Measurements from ENCODE around the gene CEP89. TPM values are rescaled to one million over a fixed set of nuclear protein-coding genes. Genes with fewer than 3 reads are reported as not detected.

The CEP89 gene
- total RNA-seq, 1 donor from 2014 or later = 29.0 TPM

- Mint-ChIP-seq H3K4me1 (no peaks in the 10 kb centered on the region), H3K27me3 (ENCODE audit: low read depth) (no peaks in the 10 kb centered on the region), H3K4me3 (no peak overlapping the region), H3K36me3 (peaks cover 70% of the 10 kb centered on the region), H3K27ac (no peak overlapping the region), H3K9me3 (peaks cover 50% of the 10 kb centered on the region)
- TF ChIP-seq CTCF (IDR thresholded peaks at IDR 0.05; ENCODE audit: unreplicated experiment) = no peak
- no peak for DNase-seq (ENCODE audit: low spot score in 2 of 2, unreplicated experiment in 2 of 2)
These were observed 76.4 kb downstream of the CEP89 start for GRCh38 chr19:32895384-32895783.

- no peak overlapping the region for H3K4me3 Mint-ChIP-seq
- H3K4me1 Mint-ChIP-seq = no peaks in the 10 kb centered on the region
- no peak for TF ChIP-seq CTCF (IDR thresholded peaks at IDR 0.05; ENCODE audit: unreplicated experiment)
- H3K36me3 Mint-ChIP-seq = peaks cover 65% of the 10 kb centered on the region
- no peak for DNase-seq (ENCODE audit: low spot score in 2 of 2, unreplicated experiment in 2 of 2)
- H3K27ac Mint-ChIP-seq = no peak overlapping the region
- H3K9me3 Mint-ChIP-seq = peaks cover 46% of the 10 kb centered on the region
- no peaks in the 10 kb centered on the region for H3K27me3 Mint-ChIP-seq (ENCODE audit: low read depth)
These were observed 80.1 kb downstream of the CEP89 start for GRCh38 chr19:32891609-32892008.

- H3K4me1 Mint-ChIP-seq = no peaks in the 10 kb centered on the region
- H3K27ac Mint-ChIP-seq = no peak overlapping the region
- no peak for DNase-seq (ENCODE audit: low spot score in 2 of 2, unreplicated experiment in 2 of 2)
- H3K27me3 Mint-ChIP-seq (ENCODE audit: low read depth) = no peaks in the 10 kb centered on the region
- H3K9me3 Mint-ChIP-seq = peaks cover 40% of the 10 kb centered on the region
- no peak overlapping the region for H3K4me3 Mint-ChIP-seq
- H3K36me3 Mint-ChIP-seq = peaks cover 59% of the 10 kb centered on the region
- TF ChIP-seq CTCF (IDR thresholded peaks at IDR 0.05; ENCODE audit: unreplicated experiment) = no peak
These were observed 80.9 kb downstream of the CEP89 start for GRCh38 chr19:32890841-32891240.

- Mint-ChIP-seq H3K27me3 (ENCODE audit: low read depth) (no peaks in the 10 kb centered on the region), H3K9me3 (peaks cover 38% of the 10 kb centered on the region), H3K4me3 (no peak overlapping the region), H3K36me3 (peaks cover 55% of the 10 kb centered on the region), H3K27ac (no peak overlapping the region), H3K4me1 (no peaks in the 10 kb centered on the region)
- no peak for DNase-seq (ENCODE audit: low spot score in 2 of 2, unreplicated experiment in 2 of 2)
- TF ChIP-seq CTCF (IDR thresholded peaks at IDR 0.05; ENCODE audit: unreplicated experiment) = no peak
These were observed 81.4 kb downstream of the CEP89 start for GRCh38 chr19:32890326-32890725.

GRCh38 chr19:32889137-32889934, 82.4 kb downstream of the CEP89 start:
- DNase-seq (ENCODE audit: low spot score in 2 of 2, unreplicated experiment in 2 of 2) = no peak
- H3K27me3 Mint-ChIP-seq (ENCODE audit: low read depth) = no peaks in the 10 kb centered on the region

More at GRCh38 chr19:32889137-32889934, 82.4 kb downstream of the CEP89 start:
- peaks cover 45% of the 10 kb centered on the region for H3K36me3 Mint-ChIP-seq
- TF ChIP-seq CTCF (IDR thresholded peaks at IDR 0.05; ENCODE audit: unreplicated experiment) = no peak
- H3K9me3 Mint-ChIP-seq = peaks cover 28% of the 10 kb centered on the region
- H3K4me1 Mint-ChIP-seq = no peaks in the 10 kb centered on the region
- H3K27ac Mint-ChIP-seq = no peak overlapping the region
- no peak overlapping the region for H3K4me3 Mint-ChIP-seq
